Stomach (tissue), 4 donors: Measurements from ENCODE around the gene DCAKD.

ENCODE experiments used
- CTCF ChIP-seq, 7 experiments: fragments of 450-650 bp in 4 of 7; fragments of 200-600 bp in 3 of 7; sonication (generic) in 3 of 7; IDR thresholded peaks; one replicate each; pipeline ENCODE4 v1.5.1; 2016 to 2019; ENCODE audit warnings: antibody characterized with exemption in 7 of 7, control low read depth in 2 of 7, mild to moderate bottlenecking in 1 of 7
- EP300 ChIP-seq: sonication (generic); formaldehyde crosslinking; IDR thresholded peaks from one replicate; pipeline ENCODE4 v1.6.1; 2017; ENCODE audit warnings: antibody characterized with exemption
- POLR2A ChIP-seq, 4 donors: fragments of 450-650 bp; IDR thresholded peaks; one replicate each; pipeline ENCODE4 v1.6.1; 2016; ENCODE audit warnings: antibody characterized with exemption in 4 of 4, control low read depth in 2 of 4, mild to moderate bottlenecking in 1 of 4, moderate library complexity in 1 of 4
- POLR2AphosphoS5 ChIP-seq, 3 donors: sonication (generic); formaldehyde crosslinking; IDR thresholded peaks; one replicate each; pipeline ENCODE4 v1.6.1; 2016; ENCODE audit warnings: antibody characterized with exemption in 3 of 3

- TF ChIP-seq EP300 = no peak
- TF ChIP-seq CTCF (IDR thresholded peaks at IDR 0.05) = no peak
- no peak for TF ChIP-seq POLR2A (IDR thresholded peaks at IDR 0.05)
- no peak for TF ChIP-seq POLR2AphosphoS5 (IDR thresholded peaks at IDR 0.05)
These were observed 12.5 kb downstream of the DCAKD start for GRCh38 chr17:45038728-45039634.
